Natural killer cell (primary cell): ENCODE data around the gene SLC22A12. TPM values are rescaled to one million over a fixed set of nuclear protein-coding genes. Genes with fewer than 3 reads are reported as not detected.

ENCODE experiments used
- ATAC-seq, 3 donors: fragments of 150-1000 bp in 2 of 3; fragments of 200-7000 bp in 1 of 3; cut with Tn5 transposase; 1 replicate in 1 of 3; 2 replicates in 2 of 3; pipeline ENCODE4 v1.10.0; 2021; ENCODE audit warnings: mild to moderate bottlenecking in 2 of 3, moderate library complexity in 2 of 3
- DNase-seq, 2 donors: peaks; one replicate each; pipeline versions ENCODE4 v3.0.0 to v3.0.0-alpha.2; 2013 to 2021; ENCODE audit warnings: mixed read lengths in 1 of 2
- H3K27ac ChIP-seq: one replicate; pipeline ENCODE4 v1.5.1; 2013; ENCODE audit warnings: mild to moderate bottlenecking, low read length
- H3K27me3 ChIP-seq: one replicate; pipeline ENCODE4 v1.6.1; 2013; ENCODE audit warnings: low read length; ENCODE audit not compliant: control insufficient read depth, insufficient read depth
- H3K36me3 ChIP-seq: one replicate; pipeline ENCODE4 v1.6.1; 2013; ENCODE audit warnings: low read length; ENCODE audit not compliant: control insufficient read depth, insufficient read depth
- H3K4me1 ChIP-seq: one replicate; pipeline ENCODE4 v1.6.1; 2013; ENCODE audit warnings: low read length; ENCODE audit not compliant: control insufficient read depth, insufficient read depth
- H3K4me3 ChIP-seq: one replicate; pipeline ENCODE4 v1.5.1; 2013; ENCODE audit warnings: low read length
- H3K9me3 ChIP-seq: one replicate; pipeline ENCODE4 v1.6.1; 2013; ENCODE audit warnings: low read length; ENCODE audit not compliant: control insufficient read depth, insufficient read depth
- H3K27ac Mint-ChIP-seq, 2 donors: one replicate each; pipeline ENCODE4 v1.8.0; 2022; ENCODE audit warnings: mild to moderate bottlenecking in 2 of 2, mixed read lengths in 2 of 2, moderate library complexity in 1 of 2
- H3K27me3 Mint-ChIP-seq, 2 donors: one replicate each; pipeline ENCODE4 v1.8.0; 2022; ENCODE audit warnings: low read depth in 2 of 2, mixed read lengths in 2 of 2
- H3K36me3 Mint-ChIP-seq: one replicate; pipeline ENCODE4 v1.8.0; 2022; ENCODE audit warnings: mixed read lengths
- H3K4me1 Mint-ChIP-seq, 2 donors: one replicate each; pipeline ENCODE4 v1.8.0; 2022; ENCODE audit warnings: mixed read lengths in 2 of 2
- H3K4me3 Mint-ChIP-seq: one replicate; pipeline ENCODE4 v1.8.0; 2022; ENCODE audit warnings: mild to moderate bottlenecking, moderate library complexity, mixed read lengths
- H3K9me3 Mint-ChIP-seq, 2 donors: one replicate each; pipeline ENCODE4 v1.8.0; 2022; ENCODE audit warnings: mixed read lengths in 2 of 2
- WGBS: methylation state at CpG from one replicate; pipeline ENCODE4 v1.1.7; 2013; ENCODE audit warnings: missing lambda C conversion rate; ENCODE audit not compliant: insufficient coverage; 5-methylcytosine and 5-hydroxymethylcytosine counted together
- intact Hi-C: fragments of 100-400 bp; cut with micrococcal nuclease; formaldehyde crosslinking; loops from one replicate; pipeline ENCODE4 v1.14.2; 2022
- total RNA-seq, 4 donors: library from RNA; stranded (reverse); fragments of 120-200 nt in 1 of 4; gene quantifications; one replicate each; pipeline versions ENCODE4 v1.2.3 to v1.2.4, GENCODE V29; 2013 to 2022
- TF ChIP-seq, protein P1 (sequence below): fragments of 200-600 bp; IDR thresholded peaks from one replicate; pipeline ENCODE4 v1.8.0; 2022; ENCODE audit warnings: antibody characterized with exemption

Gene SLC22A12
- total RNA-seq, 3 donors from 2014 or later (not counting 1 experiment from before 2014, with no cell fraction given) = not detected

DNA sequence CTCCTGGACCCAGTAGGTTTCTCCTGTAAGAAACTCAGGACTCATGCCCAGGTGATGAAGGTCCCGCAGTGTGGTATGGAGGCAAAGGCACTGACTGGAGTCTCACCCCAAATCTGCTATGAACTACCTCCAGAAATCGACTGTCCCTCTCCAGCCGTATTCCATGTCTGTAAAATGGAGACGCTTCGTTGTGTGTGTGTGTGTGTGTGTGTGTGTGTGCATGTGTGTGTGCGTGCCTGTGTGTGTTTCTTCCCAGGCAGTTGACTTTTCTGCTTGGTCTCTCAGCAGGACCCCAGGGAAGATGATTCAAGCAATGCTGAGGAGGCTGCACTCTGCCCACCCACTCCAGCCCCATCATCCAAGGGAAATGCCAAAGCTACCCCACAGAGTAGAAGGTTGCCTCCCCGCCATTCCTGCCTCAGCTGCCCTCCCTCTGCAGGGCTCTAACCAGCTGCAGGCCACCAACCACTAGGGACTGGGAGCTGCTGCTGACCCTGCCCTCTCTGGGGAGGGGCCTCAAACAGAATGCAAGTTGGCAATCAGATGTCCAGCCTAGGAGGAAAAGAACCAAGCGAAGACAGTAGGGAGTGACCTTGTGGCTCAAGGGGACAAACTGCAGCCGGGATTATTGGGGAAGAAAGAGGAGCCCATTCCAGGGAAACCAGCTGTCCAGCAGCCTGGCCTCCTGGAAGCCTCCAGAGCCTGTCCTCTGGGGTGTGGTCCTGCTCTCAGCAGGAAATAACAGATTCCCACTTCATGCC, 56.2 kb downstream of the SLC22A12 start:
- Histone ChIP-seq H3K36me3 (no peaks in the 10 kb centered on the region), H3K4me3 (no peak overlapping the region), H3K4me1 (peaks cover 10% of the 10 kb centered on the region), H3K27me3 (peaks cover 12% of the 10 kb centered on the region), H3K9me3 (no peaks in the 10 kb centered on the region), H3K27ac (no peak overlapping the region)
- no peaks in the 10 kb centered on the region for H3K9me3 Mint-ChIP-seq
- intact Hi-C loops = no loop called here
- H3K4me1 Mint-ChIP-seq = peaks cover 0 to 5% of the 10 kb centered on the region in 2 donors
- TF ChIP-seq, protein P1, sequence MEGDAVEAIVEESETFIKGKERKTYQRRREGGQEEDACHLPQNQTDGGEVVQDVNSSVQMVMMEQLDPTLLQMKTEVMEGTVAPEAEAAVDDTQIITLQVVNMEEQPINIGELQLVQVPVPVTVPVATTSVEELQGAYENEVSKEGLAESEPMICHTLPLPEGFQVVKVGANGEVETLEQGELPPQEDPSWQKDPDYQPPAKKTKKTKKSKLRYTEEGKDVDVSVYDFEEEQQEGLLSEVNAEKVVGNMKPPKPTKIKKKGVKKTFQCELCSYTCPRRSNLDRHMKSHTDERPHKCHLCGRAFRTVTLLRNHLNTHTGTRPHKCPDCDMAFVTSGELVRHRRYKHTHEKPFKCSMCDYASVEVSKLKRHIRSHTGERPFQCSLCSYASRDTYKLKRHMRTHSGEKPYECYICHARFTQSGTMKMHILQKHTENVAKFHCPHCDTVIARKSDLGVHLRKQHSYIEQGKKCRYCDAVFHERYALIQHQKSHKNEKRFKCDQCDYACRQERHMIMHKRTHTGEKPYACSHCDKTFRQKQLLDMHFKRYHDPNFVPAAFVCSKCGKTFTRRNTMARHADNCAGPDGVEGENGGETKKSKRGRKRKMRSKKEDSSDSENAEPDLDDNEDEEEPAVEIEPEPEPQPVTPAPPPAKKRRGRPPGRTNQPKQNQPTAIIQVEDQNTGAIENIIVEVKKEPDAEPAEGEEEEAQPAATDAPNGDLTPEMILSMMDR = no peak
- ATAC-seq (no peak), DNase-seq (no peak)
- H3K27ac Mint-ChIP-seq = no peak overlapping the region
- no peak overlapping the region for H3K4me3 Mint-ChIP-seq
- no peaks in the 10 kb centered on the region for H3K36me3 Mint-ChIP-seq
- peaks cover 12 to 28% of the 10 kb centered on the region in 2 donors for H3K27me3 Mint-ChIP-seq
- WGBS = 81% methylated on average over 9 of the region's 9 CpGs

DNA sequence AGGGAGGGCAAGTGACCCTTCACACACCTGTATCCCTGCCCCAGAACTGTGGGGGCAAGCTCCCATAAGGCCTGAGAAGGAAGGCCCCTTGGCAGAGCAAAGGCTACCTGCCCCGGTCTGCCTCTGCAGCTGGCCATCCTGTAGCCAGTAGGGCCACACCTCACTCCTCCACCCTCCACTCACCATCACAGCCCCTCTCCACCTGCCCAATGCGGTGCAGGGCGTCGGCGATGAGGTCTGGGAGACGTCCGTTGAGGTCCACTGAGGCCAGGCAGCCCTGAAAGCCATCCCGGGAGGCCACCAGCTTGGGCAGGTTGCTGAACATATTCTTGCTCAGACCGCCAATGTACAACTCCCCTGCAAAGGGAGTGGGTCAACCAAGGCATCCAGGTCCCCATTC, 57.5 kb downstream of the SLC22A12 start:
- H3K27ac Mint-ChIP-seq = no peak overlapping the region
- H3K9me3 Mint-ChIP-seq = no peaks in the 10 kb centered on the region
- TF ChIP-seq, protein P1 = no peak
- Histone ChIP-seq H3K4me1 (peaks cover 12% of the 10 kb centered on the region), H3K27me3 (peaks cover 9% of the 10 kb centered on the region), H3K36me3 (no peaks in the 10 kb centered on the region), H3K4me3 (no peak overlapping the region), H3K27ac (no peak overlapping the region), H3K9me3 (no peaks in the 10 kb centered on the region)
- DNase-seq (no peak), ATAC-seq (no peak)
- H3K4me1 Mint-ChIP-seq = peaks cover 0 to 11% of the 10 kb centered on the region in 2 donors
- H3K4me3 Mint-ChIP-seq = no peak overlapping the region
- H3K27me3 Mint-ChIP-seq = peaks cover 12 to 30% of the 10 kb centered on the region in 2 donors
- WGBS = 75% methylated on average over 9 of the region's 9 CpGs
- intact Hi-C loops = no loop called here
- no peaks in the 10 kb centered on the region for H3K36me3 Mint-ChIP-seq

DNA sequence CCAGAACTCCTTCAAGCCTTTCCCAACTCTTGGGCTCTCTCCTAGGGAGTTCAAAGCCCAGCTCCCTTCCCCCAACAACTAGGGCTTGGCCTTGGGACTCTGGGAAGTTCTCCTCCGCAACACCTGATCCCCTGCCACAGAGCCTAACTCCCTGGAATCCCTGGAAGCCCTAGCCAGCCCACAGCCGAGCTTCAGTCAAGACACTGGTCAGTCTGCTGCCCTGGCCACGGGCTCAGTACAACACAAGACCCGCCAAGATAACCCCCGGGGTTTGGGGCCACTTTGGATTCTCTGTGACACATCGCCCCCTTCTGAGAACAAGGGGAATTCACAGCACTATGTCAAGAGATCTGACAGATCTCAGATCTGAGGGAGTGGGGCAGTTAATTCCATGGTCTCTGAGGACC, 58.3 kb downstream of the SLC22A12 start:
- no peaks in the 10 kb centered on the region for H3K9me3 ChIP-seq
- WGBS = 22% methylated on average over 6 of the region's 6 CpGs
- intact Hi-C loops = no loop called here
- peaks cover 3% of the 10 kb centered on the region for H3K27me3 ChIP-seq
- ATAC-seq (no peak), DNase-seq (peak in 1 of 2 donors; percentile 29)
- Mint-ChIP-seq H3K27me3 (peaks cover 12 to 25% of the 10 kb centered on the region in 2 donors), H3K4me3 (no peak overlapping the region), H3K9me3 (no peaks in the 10 kb centered on the region), H3K36me3 (no peaks in the 10 kb centered on the region), H3K4me1 (peaks cover 0 to 11% of the 10 kb centered on the region in 2 donors), H3K27ac (no peak overlapping the region)
- peaks cover 15% of the 10 kb centered on the region for H3K4me1 ChIP-seq
- H3K4me3 ChIP-seq = no peak overlapping the region
- no peaks in the 10 kb centered on the region for H3K36me3 ChIP-seq
- TF ChIP-seq, protein P1 = no peak
- H3K27ac ChIP-seq = no peak overlapping the region
